Skeletal muscle cell (primary cell): Measurements from ENCODE around the gene SLC6A17.

Experiments
- DNase-seq: peaks from one replicate; pipeline ENCODE4 v3.0.0-alpha.2; 2010; ENCODE audit warnings: low read depth
- H3K4me3 ChIP-seq: 2 replicates; pipeline ENCODE4 v1.5.1; 2011; ENCODE audit warnings: low read depth, mild to moderate bottlenecking, control low read depth, low read length, moderate library complexity

Gene SLC6A17

GRCh38 chr1:110234691-110235090 is 84.4 kb downstream of the SLC6A17 start:
- DNase-seq: no peak
- no peak overlapping the region for H3K4me3 ChIP-seq

GRCh38 chr1:110235181-110235833 is 85.0 kb downstream of the SLC6A17 start:
- no peak overlapping the region for H3K4me3 ChIP-seq
- DNase-seq: no peak

GRCh38 chr1:110235834-110236682 is 85.8 kb downstream of the SLC6A17 start:
- peak; percentile 51 for DNase-seq
- H3K4me3 ChIP-seq: no peak overlapping the region

GRCh38 chr1:110237386-110238152 is 87.3 kb downstream of the SLC6A17 start:
- H3K4me3 ChIP-seq: no peak overlapping the region
- DNase-seq: no peak

- DNase-seq: peak; percentile 36
- no peak overlapping the region for H3K4me3 ChIP-seq
Observed at GRCh38 chr1:110239441-110240430, 89.4 kb downstream of the SLC6A17 start.

GRCh38 chr1:110240476-110241210 is 90.3 kb downstream of the SLC6A17 start:
- DNase-seq: no peak
- no peak overlapping the region for H3K4me3 ChIP-seq

- DNase-seq: no peak
Observed at GRCh38 chr1:110241516-110241915, 91.2 kb downstream of the SLC6A17 start.

GRCh38 chr1:110242062-110242461 is 91.8 kb downstream of the SLC6A17 start:
- DNase-seq: no peak
- no peak overlapping the region for H3K4me3 ChIP-seq

More at GRCh38 chr1:110241516-110241915, 91.2 kb downstream of the SLC6A17 start:
- H3K4me3 ChIP-seq: no peak overlapping the region

GRCh38 chr1:110242731-110243130 is 92.4 kb downstream of the SLC6A17 start:
- DNase-seq: no peak

GRCh38 chr1:110243146-110243545 is 92.9 kb downstream of the SLC6A17 start:
- DNase-seq: no peak

More at GRCh38 chr1:110242731-110243130, 92.4 kb downstream of the SLC6A17 start:
- H3K4me3 ChIP-seq: no peak overlapping the region

GRCh38 chr1:110243574-110243973 is 93.3 kb downstream of the SLC6A17 start:
- DNase-seq: no peak
- no peak overlapping the region for H3K4me3 ChIP-seq

More at GRCh38 chr1:110243146-110243545, 92.9 kb downstream of the SLC6A17 start:
- no peak overlapping the region for H3K4me3 ChIP-seq

- H3K4me3 ChIP-seq: no peak overlapping the region
- DNase-seq: no peak
Observed at GRCh38 chr1:110245876-110246620, 95.8 kb downstream of the SLC6A17 start.

- no peak for DNase-seq
- H3K4me3 ChIP-seq: no peak overlapping the region
Observed at GRCh38 chr1:110248746-110249145, 98.5 kb downstream of the SLC6A17 start.

GRCh38 chr1:110249256-110249655 is 99.0 kb downstream of the SLC6A17 start:
- H3K4me3 ChIP-seq: no peak overlapping the region
- no peak for DNase-seq

GRCh38 chr1:110250008-110250407 is 99.7 kb downstream of the SLC6A17 start:
- no peak overlapping the region for H3K4me3 ChIP-seq
- no peak for DNase-seq

GRCh38 chr1:110250749-110251148 is 100.5 kb downstream of the SLC6A17 start:
- no peak overlapping the region for H3K4me3 ChIP-seq
- DNase-seq: no peak
